CD4-positive, CD25-positive, alpha-beta regulatory T cell (primary cell): ENCODE measurements around the gene HBD. TPM values are rescaled to one million over a fixed set of nuclear protein-coding genes. Genes with fewer than 3 reads are reported as not detected.
"Not testable (repeated sequence)": the region's sequence is repeated elsewhere in the genome, so short reads cannot be mapped to it uniquely, and the experiment has no call there.

Source experiments
- ATAC-seq, 2 donors: fragments of 150-1000 bp; cut with Tn5 transposase; one replicate each; pipeline ENCODE4 v1.10.0; 2021; ENCODE audit warnings: low read depth in 2 of 2, moderate number of reproducible peaks in 2 of 2, moderate library complexity in 1 of 2
- DNase-seq, 3 donors: peaks; one replicate each; pipeline versions ENCODE4 v3.0.0 to v3.0.0-alpha.2; 2012 to 2022; ENCODE audit warnings: mixed read lengths in 1 of 3
- H3K27ac ChIP-seq: one replicate; pipeline ENCODE4 v1.7.0; 2013; ENCODE audit warnings: mild to moderate bottlenecking, low read length; ENCODE audit not compliant: insufficient read depth, poor library complexity, severe bottlenecking
- H3K27me3 ChIP-seq: one replicate; pipeline ENCODE4 v1.7.0; 2013; ENCODE audit warnings: low read length; ENCODE audit not compliant: control insufficient read depth, insufficient read depth
- H3K36me3 ChIP-seq: one replicate; pipeline ENCODE4 v1.7.0; 2013; ENCODE audit warnings: mild to moderate bottlenecking, low read length, moderate library complexity; ENCODE audit not compliant: control insufficient read depth, insufficient read depth
- H3K4me1 ChIP-seq: 2 replicates; pipeline ENCODE4 v1.7.0; 2013; ENCODE audit warnings: mild to moderate bottlenecking, low read length; ENCODE audit not compliant: insufficient read depth, control insufficient read depth, poor library complexity, severe bottlenecking
- H3K4me3 ChIP-seq: one replicate; pipeline ENCODE4 v1.7.0; 2013; ENCODE audit warnings: low read depth, mild to moderate bottlenecking, low read length, moderate library complexity
- H3K9me3 ChIP-seq, 2 experiments: 1 replicate in 1 of 2; 2 replicates in 1 of 2; pipeline ENCODE4 v1.7.0; 2013; ENCODE audit warnings: low read length in 2 of 2, mild to moderate bottlenecking in 1 of 2, moderate library complexity in 1 of 2; ENCODE audit not compliant: control insufficient read depth in 2 of 2
- H3K27ac Mint-ChIP-seq, 3 donors: one replicate each; pipeline ENCODE4 v1.8.0; 2020 to 2022; ENCODE audit warnings: mild to moderate bottlenecking in 3 of 3, mixed read lengths in 3 of 3, moderate library complexity in 2 of 3
- H3K27me3 Mint-ChIP-seq: one replicate; pipeline ENCODE4 v1.8.0; 2022; ENCODE audit warnings: mild to moderate bottlenecking, mixed read lengths
- H3K36me3 Mint-ChIP-seq: one replicate; pipeline ENCODE4 v1.8.0; 2020; ENCODE audit warnings: mixed read lengths
- H3K4me1 Mint-ChIP-seq, 4 donors: one replicate each; pipeline ENCODE4 v1.8.0; 2020 to 2022; ENCODE audit warnings: mixed read lengths in 4 of 4, mild to moderate bottlenecking in 1 of 4
- H3K4me3 Mint-ChIP-seq, 4 donors: one replicate each; pipeline ENCODE4 v1.8.0; 2020 to 2022; ENCODE audit warnings: mild to moderate bottlenecking in 4 of 4, mixed read lengths in 4 of 4, moderate library complexity in 3 of 4
- H3K9me3 Mint-ChIP-seq, 7 donors: one replicate each; pipeline ENCODE4 v1.8.0; 2020 to 2022; ENCODE audit warnings: mixed read lengths in 7 of 7, mild to moderate bottlenecking in 3 of 7, moderate library complexity in 2 of 7
- polyA plus RNA-seq, 4 donors: library from polyadenylated mRNA; unstranded; fragments of 300-500 nt; fragmentation: Illumina TruSeq; gene quantifications; one replicate each; pipeline ENCODE4 v1.2.3, GENCODE V29; 2021
- total RNA-seq: library from RNA; stranded (reverse); gene quantifications from one replicate; pipeline ENCODE4 v1.2.3, GENCODE V29; 2022

The HBD gene
- total and polyA plus RNA-seq, 5 donors from 2014 or later = not detected

DNA sequence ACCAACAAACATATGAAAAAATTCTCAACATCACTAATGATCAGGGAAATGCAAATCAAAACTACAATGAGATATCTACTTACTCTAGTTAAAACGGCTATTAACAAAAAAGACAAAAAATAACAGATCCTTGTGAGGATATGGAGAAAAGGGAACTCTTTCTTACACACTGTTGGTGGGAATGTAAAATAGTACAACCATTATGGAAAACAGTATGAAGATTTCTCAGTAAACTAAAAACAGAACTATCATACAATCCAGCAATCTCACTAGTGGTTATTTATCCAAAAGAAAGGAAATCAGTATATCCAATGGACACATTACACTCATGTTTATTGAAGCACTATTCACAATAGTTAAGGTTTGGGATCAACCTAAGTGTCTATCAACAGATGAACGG, 31.5 kb upstream of the HBD start:
- H3K27ac ChIP-seq = no peak overlapping the region
- Mint-ChIP-seq H3K4me1 (no peaks in the 10 kb centered on the region), H3K36me3 (no peaks in the 10 kb centered on the region), H3K27ac (no peak overlapping the region), H3K27me3 (no peaks in the 10 kb centered on the region), H3K4me3 (no peak overlapping the region), H3K9me3 (peaks cover 0 to 5% (median 0%) of the 10 kb centered on the region in 7 donors)
- no peaks in the 10 kb centered on the region for H3K9me3 ChIP-seq
- H3K27me3 ChIP-seq = no peaks in the 10 kb centered on the region
- no peak for ATAC-seq
- H3K36me3 ChIP-seq = no peaks in the 10 kb centered on the region
- no peaks in the 10 kb centered on the region for H3K4me1 ChIP-seq
- DNase-seq = no peak
- H3K4me3 ChIP-seq = no peak overlapping the region

DNA sequence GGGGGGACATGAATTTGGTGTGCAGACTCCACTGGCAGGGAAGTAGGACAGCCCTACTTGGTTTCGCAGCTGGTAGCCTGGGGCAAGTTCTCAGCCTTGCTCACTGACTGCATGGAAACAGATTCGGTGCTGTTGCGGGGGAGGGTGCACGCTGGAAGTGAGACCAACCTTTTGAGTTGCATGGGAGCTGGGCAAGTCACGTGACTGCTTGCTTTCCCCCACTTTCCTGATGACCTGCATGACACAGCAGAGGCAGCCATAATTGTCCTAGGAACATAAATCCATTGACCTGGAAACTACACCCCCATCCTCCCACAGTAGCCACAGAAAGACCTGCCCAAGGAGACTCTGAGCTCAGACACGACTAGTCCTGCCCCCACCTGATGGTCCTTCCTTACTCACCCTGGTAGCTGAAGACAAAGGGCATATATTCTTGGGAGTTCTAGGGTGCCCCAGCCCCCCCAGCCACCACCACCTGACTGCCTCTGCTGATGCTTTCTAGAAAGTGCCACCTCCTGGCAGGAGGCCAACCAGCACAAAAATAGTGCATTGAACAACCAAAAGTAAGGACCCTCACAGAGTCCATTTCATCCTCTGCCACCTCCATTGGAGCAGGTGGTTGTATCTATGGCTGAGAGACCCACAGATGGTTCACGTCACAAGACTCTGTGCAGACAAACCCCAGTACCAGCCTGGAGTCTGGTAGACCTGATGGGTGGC, 24.4 kb upstream of the HBD start:
- Histone ChIP-seq H3K27ac (no peak overlapping the region), H3K9me3 (no peaks in the 10 kb centered on the region), H3K4me1 (no peaks in the 10 kb centered on the region), H3K4me3 (no peak overlapping the region), H3K27me3 (no peaks in the 10 kb centered on the region), H3K36me3 (no peaks in the 10 kb centered on the region)
- ATAC-seq = no peak
- H3K4me1 Mint-ChIP-seq = no peaks in the 10 kb centered on the region
- no peak for DNase-seq
- peaks cover 0 to 8% (median 2%) of the 10 kb centered on the region in 7 donors for H3K9me3 Mint-ChIP-seq
- no peak overlapping the region for H3K27ac Mint-ChIP-seq
- no peak overlapping the region for H3K4me3 Mint-ChIP-seq
- no peaks in the 10 kb centered on the region for H3K36me3 Mint-ChIP-seq
- no peaks in the 10 kb centered on the region for H3K27me3 Mint-ChIP-seq

DNA sequence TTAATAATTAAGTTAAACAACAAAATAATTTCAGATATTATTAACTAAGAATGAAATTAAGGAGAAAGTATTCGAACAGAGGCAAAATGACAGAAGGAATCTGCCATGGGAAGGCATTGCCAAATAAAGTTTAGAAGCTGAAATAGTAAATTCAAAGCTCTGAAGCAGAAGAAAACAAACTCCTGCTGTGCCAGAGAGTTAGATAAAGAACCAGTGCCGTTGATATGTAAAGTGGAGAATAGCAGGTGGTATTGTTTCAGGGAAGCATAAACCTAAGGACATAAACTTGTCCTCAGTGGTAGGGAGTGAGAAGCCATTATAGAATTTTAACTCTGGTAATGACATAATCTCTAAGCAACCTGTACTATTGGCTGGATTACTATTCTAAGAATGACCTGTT, 23.0 kb upstream of the HBD start:
- no peak overlapping the region for H3K4me3 ChIP-seq
- no peak for ATAC-seq
- H3K27me3 Mint-ChIP-seq = no peaks in the 10 kb centered on the region

DNA sequence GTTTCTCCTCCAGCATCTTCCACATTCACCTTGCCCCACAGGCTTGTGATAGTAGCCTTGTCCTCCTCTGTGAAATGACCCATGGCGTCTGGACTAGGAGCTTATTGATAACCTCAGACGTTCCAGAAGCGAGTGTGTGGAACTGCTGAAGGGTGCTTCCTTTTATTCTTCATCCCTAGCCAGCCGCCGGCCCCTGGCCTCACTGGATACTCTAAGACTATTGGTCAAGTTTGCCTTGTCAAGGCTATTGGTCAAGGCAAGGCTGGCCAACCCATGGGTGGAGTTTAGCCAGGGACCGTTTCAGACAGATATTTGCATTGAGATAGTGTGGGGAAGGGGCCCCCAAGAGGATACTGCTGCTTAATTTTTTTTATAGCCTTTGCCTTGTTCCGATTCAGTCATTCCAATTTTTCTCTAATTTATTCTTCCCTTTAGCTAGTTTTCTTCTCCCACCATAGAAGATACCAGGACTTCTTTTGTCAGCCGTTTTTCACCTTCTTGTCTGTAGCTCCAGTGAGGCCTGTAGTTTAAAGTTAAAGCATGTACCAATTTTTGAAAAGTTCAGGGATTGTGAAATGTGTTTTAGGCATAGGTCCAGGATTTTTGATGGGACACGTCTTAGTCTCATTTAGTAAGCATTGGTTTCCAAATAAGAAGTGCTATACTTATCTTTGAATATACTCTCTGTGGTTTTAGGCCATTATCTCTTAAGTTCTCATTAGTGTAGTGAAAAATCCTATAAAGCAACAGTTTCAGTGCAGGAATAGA, 20.5 kb upstream of the HBD start, which contains the start of gene HBG2:
HBG2 (minus strand) TSS at position 136 of the 768 bp plus-strand sequence; CDS start at position 83, 53 bp downstream.
- not testable (repeated sequence) for H3K27me3 Mint-ChIP-seq, H3K36me3 Mint-ChIP-seq, H3K27ac Mint-ChIP-seq, H3K4me3 ChIP-seq, DNase-seq, H3K36me3 ChIP-seq, H3K4me1 ChIP-seq, H3K4me1 Mint-ChIP-seq, H3K27me3 ChIP-seq, H3K27ac ChIP-seq, ATAC-seq, H3K4me3 Mint-ChIP-seq, H3K9me3 ChIP-seq, H3K9me3 Mint-ChIP-seq

More for the DNA sequence above, 23.0 kb upstream of the HBD start:
- no peaks in the 10 kb centered on the region for H3K36me3 Mint-ChIP-seq
- H3K4me1 Mint-ChIP-seq = no peaks in the 10 kb centered on the region
- no peak overlapping the region for H3K27ac Mint-ChIP-seq
- no peaks in the 10 kb centered on the region for H3K36me3 ChIP-seq
- H3K9me3 ChIP-seq = no peaks in the 10 kb centered on the region
- no peak overlapping the region for H3K4me3 Mint-ChIP-seq
- H3K27me3 ChIP-seq = no peaks in the 10 kb centered on the region
- H3K4me1 ChIP-seq = no peaks in the 10 kb centered on the region
- H3K9me3 Mint-ChIP-seq = peaks cover 0 to 8% (median 0%) of the 10 kb centered on the region in 7 donors
- DNase-seq = no peak
- H3K27ac ChIP-seq = no peak overlapping the region

DNA sequence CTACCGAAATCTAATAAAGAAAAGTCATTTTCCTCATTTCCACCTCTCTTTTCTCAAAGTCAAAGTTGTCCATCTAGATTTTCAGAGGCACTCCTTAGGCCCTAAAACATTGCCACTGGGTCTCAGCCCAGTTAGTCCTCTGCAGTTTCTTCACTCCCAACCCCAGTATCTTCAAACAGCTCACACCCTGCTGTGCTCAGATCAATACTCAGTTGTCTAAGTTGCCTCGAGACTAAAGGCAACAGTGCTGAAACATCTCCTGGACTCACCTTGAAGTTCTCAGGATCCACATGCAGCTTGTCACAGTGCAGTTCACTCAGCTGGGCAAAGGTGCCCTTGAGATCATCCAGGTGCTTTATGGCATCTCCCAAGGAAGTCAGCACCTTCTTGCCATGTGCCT, 19.7 kb upstream of the HBD start:
- DNase-seq, H3K4me3 Mint-ChIP-seq, H3K4me1 ChIP-seq, H3K27me3 ChIP-seq, H3K9me3 Mint-ChIP-seq, H3K27ac Mint-ChIP-seq, ATAC-seq, H3K9me3 ChIP-seq, H3K4me3 ChIP-seq, H3K4me1 Mint-ChIP-seq, H3K36me3 Mint-ChIP-seq, H3K36me3 ChIP-seq, H3K27ac ChIP-seq, H3K27me3 Mint-ChIP-seq: not testable (repeated sequence)

DNA sequence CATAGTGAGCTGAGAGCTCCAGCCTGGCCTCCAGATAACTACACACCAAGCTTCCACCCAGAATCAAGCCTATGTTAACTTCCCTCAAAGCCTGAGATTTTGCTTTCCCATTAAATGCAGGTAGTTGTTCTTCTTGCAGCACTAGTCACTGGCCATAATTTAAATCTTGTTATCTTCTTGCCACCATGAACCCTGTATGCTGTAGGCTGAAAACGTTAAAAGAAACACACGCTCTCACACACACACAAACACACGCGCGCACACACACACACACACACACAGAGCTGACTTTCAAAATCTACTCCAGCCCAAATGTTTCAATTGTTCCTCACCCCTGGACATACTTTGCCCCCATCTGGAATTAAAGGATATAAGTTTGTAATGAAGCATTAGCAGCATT, 19.2 kb upstream of the HBD start:
- not testable (repeated sequence) for H3K27me3 Mint-ChIP-seq, H3K36me3 ChIP-seq, H3K27ac Mint-ChIP-seq, DNase-seq, H3K27ac ChIP-seq, H3K4me3 ChIP-seq, ATAC-seq, H3K4me3 Mint-ChIP-seq, H3K4me1 ChIP-seq, H3K9me3 ChIP-seq, H3K36me3 Mint-ChIP-seq, H3K9me3 Mint-ChIP-seq, H3K27me3 ChIP-seq, H3K4me1 Mint-ChIP-seq

DNA sequence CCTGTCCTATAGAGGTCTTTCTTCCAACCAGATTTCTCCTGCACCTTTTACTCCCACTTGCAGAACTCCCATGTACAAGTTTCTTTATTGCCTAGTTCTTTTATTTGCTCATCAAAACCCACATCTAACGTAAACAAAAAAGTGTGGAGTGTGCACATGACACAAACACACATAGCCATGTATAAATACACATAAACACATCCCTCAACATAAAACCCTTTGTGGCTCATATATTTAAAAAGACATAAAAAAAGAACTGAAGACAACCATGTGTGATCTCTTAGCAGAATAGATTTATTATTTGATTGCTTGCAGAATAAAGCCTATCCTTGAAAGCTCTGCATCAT, 18.6 kb upstream of the HBD start:
- H3K9me3 Mint-ChIP-seq = peaks cover 0 to 2% (median 0%) of the 10 kb centered on the region in 7 donors
- H3K27me3 Mint-ChIP-seq = no peaks in the 10 kb centered on the region

More for the DNA sequence above, 18.6 kb upstream of the HBD start:
- Histone ChIP-seq H3K27me3 (no peaks in the 10 kb centered on the region), H3K36me3 (no peaks in the 10 kb centered on the region), H3K27ac (no peak overlapping the region), H3K4me3 (no peak overlapping the region), H3K4me1 (no peaks in the 10 kb centered on the region), H3K9me3 (no peaks in the 10 kb centered on the region)
- DNase-seq (no peak), ATAC-seq (no peak)
- no peak overlapping the region for H3K27ac Mint-ChIP-seq
- no peaks in the 10 kb centered on the region for H3K4me1 Mint-ChIP-seq
- no peak overlapping the region for H3K4me3 Mint-ChIP-seq
- H3K36me3 Mint-ChIP-seq = no peaks in the 10 kb centered on the region
